Testis (tissue), 2 donors: ENCODE measurements around the gene PHAF1.

Experiments
- POLR2A ChIP-seq: fragments of 450-650 bp; IDR thresholded peaks from one replicate; pipeline ENCODE4 v1.6.1; 2017; ENCODE audit warnings: antibody characterized with exemption, mild to moderate bottlenecking, moderate library complexity
- TF ChIP-seq, protein P1 (sequence below), 3 experiments: fragments of 450-650 bp in 2 of 3; fragments of 200-600 bp in 1 of 3; sonication (generic) in 1 of 3; IDR thresholded peaks; one replicate each; pipeline ENCODE4 v1.5.1; 2016 to 2019; ENCODE audit warnings: antibody characterized with exemption in 3 of 3, mild to moderate bottlenecking in 2 of 3, moderate library complexity in 1 of 3

DNA sequence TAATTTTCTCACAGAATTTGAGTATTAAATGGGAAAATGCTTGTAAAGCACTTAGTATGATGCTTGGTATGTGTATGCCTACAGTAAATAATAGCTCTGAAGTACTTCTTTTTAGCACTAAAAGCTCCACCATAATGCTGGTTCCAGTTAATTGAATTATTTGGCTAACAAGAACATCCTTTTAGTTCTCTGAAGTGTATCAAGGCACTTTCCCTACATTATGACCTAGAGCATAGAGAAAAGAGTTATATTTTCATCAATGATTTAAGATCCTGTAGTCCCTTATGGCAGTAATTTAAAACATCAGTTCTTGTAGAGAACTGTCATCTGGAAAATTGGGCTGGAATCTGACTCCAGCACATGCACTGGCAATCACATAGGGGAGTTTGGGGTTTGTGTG lies 21.9 kb upstream of the PHAF1 start:
- TF ChIP-seq, protein P1, sequence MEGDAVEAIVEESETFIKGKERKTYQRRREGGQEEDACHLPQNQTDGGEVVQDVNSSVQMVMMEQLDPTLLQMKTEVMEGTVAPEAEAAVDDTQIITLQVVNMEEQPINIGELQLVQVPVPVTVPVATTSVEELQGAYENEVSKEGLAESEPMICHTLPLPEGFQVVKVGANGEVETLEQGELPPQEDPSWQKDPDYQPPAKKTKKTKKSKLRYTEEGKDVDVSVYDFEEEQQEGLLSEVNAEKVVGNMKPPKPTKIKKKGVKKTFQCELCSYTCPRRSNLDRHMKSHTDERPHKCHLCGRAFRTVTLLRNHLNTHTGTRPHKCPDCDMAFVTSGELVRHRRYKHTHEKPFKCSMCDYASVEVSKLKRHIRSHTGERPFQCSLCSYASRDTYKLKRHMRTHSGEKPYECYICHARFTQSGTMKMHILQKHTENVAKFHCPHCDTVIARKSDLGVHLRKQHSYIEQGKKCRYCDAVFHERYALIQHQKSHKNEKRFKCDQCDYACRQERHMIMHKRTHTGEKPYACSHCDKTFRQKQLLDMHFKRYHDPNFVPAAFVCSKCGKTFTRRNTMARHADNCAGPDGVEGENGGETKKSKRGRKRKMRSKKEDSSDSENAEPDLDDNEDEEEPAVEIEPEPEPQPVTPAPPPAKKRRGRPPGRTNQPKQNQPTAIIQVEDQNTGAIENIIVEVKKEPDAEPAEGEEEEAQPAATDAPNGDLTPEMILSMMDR (IDR thresholded peaks at IDR 0.05), result no peak
- no peak for TF ChIP-seq POLR2A
